ENCODE measurements around the gene NCAN. TPM values are rescaled to one million over a fixed set of nuclear protein-coding genes. Genes with fewer than 3 reads are reported as not detected.
A peak's percentile ranks its signal among the peaks of the same experiment; 100 is the strongest.

Gene NCAN
- total RNA-seq, 1 donor from 2014 or later: 0.14 TPM

DNA sequence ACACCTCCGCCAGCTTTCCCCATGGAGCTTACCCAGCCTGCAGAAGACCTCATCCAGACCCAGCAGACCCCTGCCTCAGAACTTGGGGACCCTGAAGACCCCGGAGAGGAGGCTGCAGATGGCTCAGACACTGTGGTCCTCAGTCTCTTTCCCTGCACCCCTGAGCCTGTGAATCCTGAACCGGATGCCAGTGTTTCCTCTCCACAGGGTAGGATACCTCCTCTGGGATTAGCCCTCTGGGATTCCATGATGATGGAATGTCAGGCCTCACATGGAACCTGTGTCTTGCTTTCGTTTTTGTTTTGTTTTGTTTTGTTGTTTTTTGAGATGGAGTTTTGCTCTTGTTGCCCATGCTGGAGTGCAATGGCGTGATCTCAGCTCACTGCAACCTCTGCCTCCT lies 17.8 kb upstream of the NCAN start:
- peaks cover 9% of the 10 kb centered on the region for H3K4me1 ChIP-seq (ENCODE audit: insufficient read depth, low read length)
- H3K27ac ChIP-seq (ENCODE audit: low read depth, low read length): no peak overlapping the region
- peaks cover 51% of the 10 kb centered on the region for H3K79me2 ChIP-seq (ENCODE audit: insufficient read depth, low read length)
- peak overlapping the region; percentile 80 for H3K4me3 ChIP-seq (ENCODE audit: insufficient read depth, low read depth, low read length)
- no peaks in the 10 kb centered on the region for H3K27me3 Mint-ChIP-seq (ENCODE audit: low read depth, unreplicated experiment)
- peak overlapping the region; percentile 97 for H3K4me3 Mint-ChIP-seq (ENCODE audit: unreplicated experiment)
- H4K20me1 ChIP-seq (ENCODE audit: insufficient read depth, low read length): peaks cover 39% of the 10 kb centered on the region
- peak overlapping the region; percentile 92 for H3K4me2 ChIP-seq (ENCODE audit: low read length)
- H3K36me3 ChIP-seq (ENCODE audit: insufficient read depth, low read length): peaks cover 4% of the 10 kb centered on the region
- H3K4me1 Mint-ChIP-seq (ENCODE audit: low read depth, unreplicated experiment): peaks cover 11% of the 10 kb centered on the region
- no peak overlapping the region for H3K27ac Mint-ChIP-seq (ENCODE audit: unreplicated experiment)
- H3K9me3 Mint-ChIP-seq (ENCODE audit: unreplicated experiment): no peaks in the 10 kb centered on the region
- TF ChIP-seq EZH2 (IDR thresholded peaks at IDR 0.05; ENCODE audit: insufficient read depth, low read length): no peak
- TF ChIP-seq, protein P1, sequence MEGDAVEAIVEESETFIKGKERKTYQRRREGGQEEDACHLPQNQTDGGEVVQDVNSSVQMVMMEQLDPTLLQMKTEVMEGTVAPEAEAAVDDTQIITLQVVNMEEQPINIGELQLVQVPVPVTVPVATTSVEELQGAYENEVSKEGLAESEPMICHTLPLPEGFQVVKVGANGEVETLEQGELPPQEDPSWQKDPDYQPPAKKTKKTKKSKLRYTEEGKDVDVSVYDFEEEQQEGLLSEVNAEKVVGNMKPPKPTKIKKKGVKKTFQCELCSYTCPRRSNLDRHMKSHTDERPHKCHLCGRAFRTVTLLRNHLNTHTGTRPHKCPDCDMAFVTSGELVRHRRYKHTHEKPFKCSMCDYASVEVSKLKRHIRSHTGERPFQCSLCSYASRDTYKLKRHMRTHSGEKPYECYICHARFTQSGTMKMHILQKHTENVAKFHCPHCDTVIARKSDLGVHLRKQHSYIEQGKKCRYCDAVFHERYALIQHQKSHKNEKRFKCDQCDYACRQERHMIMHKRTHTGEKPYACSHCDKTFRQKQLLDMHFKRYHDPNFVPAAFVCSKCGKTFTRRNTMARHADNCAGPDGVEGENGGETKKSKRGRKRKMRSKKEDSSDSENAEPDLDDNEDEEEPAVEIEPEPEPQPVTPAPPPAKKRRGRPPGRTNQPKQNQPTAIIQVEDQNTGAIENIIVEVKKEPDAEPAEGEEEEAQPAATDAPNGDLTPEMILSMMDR (IDR thresholded peaks at IDR 0.05; ENCODE audit: insufficient read depth, low read depth, low read length): no peak
- H3K9me3 ChIP-seq (ENCODE audit: insufficient read depth, low read depth, low read length): no peaks in the 10 kb centered on the region
- DNase-seq (ENCODE audit: low read depth) (no peak), FAIRE-seq (no peak)
- peaks cover 10% of the 10 kb centered on the region for H3K36me3 Mint-ChIP-seq (ENCODE audit: low read depth, unreplicated experiment)
- no peak overlapping the region for H2AFZ ChIP-seq (ENCODE audit: low read depth, low read length)
- no peaks in the 10 kb centered on the region for H3K27me3 ChIP-seq (ENCODE audit: insufficient read depth, low read length)
- H3K9ac ChIP-seq (ENCODE audit: low read length): no peak overlapping the region

DNA sequence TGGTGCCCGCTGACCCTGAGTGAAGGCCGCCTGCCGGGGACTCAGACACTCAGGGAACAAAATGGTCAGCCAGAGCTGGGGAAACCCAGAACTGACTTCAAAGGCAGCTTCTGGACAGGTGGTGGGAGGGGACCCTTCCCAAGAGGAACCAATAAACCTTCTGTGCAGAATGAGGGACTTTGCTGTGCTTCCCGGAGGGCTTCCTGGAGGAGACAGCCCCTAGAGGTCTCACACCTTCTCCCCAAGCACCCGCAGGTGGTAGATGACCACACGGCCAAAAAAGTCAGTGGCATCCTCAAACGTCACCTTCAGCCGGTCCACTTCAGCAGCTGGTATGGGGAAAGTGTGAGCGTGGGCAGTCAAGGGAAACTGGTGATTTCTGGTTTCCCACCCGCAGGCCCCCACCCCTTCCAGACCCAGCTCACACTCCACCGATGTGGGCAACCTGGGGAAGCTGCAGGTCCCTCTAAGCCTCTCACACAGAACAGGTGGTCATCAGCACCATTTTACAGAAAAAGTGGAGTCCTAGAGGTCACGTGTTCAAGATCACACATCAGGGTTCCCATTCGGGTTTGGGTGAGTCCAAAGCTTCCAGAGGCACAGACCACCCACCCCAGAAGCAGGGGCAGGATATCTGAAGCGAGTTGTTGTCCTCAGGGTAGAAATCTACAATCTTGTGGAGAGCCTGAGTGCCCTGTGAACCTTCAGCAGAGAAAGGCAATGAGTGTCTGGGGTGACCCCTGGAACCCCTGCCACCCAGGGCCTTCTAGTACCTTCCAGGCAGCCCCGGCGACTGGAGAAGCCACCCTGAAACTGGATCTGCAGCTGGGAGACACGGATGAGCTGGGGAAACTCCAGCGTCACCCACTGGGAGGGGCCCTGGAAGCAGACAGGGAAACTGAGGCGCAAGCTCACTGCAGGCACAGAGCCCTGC lies 9.8 kb upstream of the NCAN start:
- Mint-ChIP-seq H3K4me3 (ENCODE audit: unreplicated experiment) (peak overlapping the region; percentile 90), H3K9me3 (ENCODE audit: unreplicated experiment) (peaks cover 4% of the 10 kb centered on the region), H3K27me3 (ENCODE audit: low read depth, unreplicated experiment) (peaks cover 7% of the 10 kb centered on the region), H3K4me1 (ENCODE audit: low read depth, unreplicated experiment) (no peaks in the 10 kb centered on the region), H3K36me3 (ENCODE audit: low read depth, unreplicated experiment) (peaks cover 19% of the 10 kb centered on the region), H3K27ac (ENCODE audit: unreplicated experiment) (no peak overlapping the region)
- no peak overlapping the region for H3K27ac ChIP-seq (ENCODE audit: low read depth, low read length)
- H3K4me2 ChIP-seq (ENCODE audit: low read length): peak overlapping the region; percentile 87
- TF ChIP-seq EZH2 (IDR thresholded peaks at IDR 0.05; ENCODE audit: insufficient read depth, low read length): no peak
- TF ChIP-seq, protein P1 (IDR thresholded peaks at IDR 0.05; ENCODE audit: insufficient read depth, low read depth, low read length): no peak
- H3K9me3 ChIP-seq (ENCODE audit: insufficient read depth, low read depth, low read length): no peaks in the 10 kb centered on the region
- H3K4me3 ChIP-seq (ENCODE audit: insufficient read depth, low read depth, low read length): peak overlapping the region; percentile 66
- H2AFZ ChIP-seq (ENCODE audit: low read depth, low read length): no peak overlapping the region
- DNase-seq (ENCODE audit: low read depth) (no peak), FAIRE-seq (no peak)
- H4K20me1 ChIP-seq (ENCODE audit: insufficient read depth, low read length): peaks cover 16% of the 10 kb centered on the region
- peaks cover 4% of the 10 kb centered on the region for H3K36me3 ChIP-seq (ENCODE audit: insufficient read depth, low read length)
- peaks cover under 1% of the 10 kb centered on the region for H3K27me3 ChIP-seq (ENCODE audit: insufficient read depth, low read length)
- peaks cover 9% of the 10 kb centered on the region for H3K79me2 ChIP-seq (ENCODE audit: insufficient read depth, low read length)
- peaks cover 8% of the 10 kb centered on the region for H3K4me1 ChIP-seq (ENCODE audit: insufficient read depth, low read length)
- no peak overlapping the region for H3K9ac ChIP-seq (ENCODE audit: low read length)

DNA sequence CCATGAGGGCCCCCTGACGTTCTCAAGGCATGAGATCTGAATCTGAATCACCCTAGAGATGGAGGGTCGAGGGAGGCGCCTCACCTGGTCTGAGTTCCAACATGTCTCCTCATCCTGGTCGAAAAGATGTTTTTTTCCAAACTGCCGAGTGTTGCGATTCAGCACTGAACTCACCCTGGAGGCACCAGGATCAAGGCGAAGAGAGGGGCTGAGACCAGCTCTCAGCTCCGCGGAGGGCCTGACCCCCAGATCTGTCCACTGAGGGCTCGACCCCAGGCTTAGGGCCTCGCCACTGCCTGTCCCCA lies 9.1 kb upstream of the NCAN start:
- H3K4me3 ChIP-seq (ENCODE audit: insufficient read depth, low read depth, low read length): peak overlapping the region; percentile 66
- peak overlapping the region; percentile 87 for H3K4me2 ChIP-seq (ENCODE audit: low read length)
- FAIRE-seq (no peak), DNase-seq (ENCODE audit: low read depth) (no peak)
- H3K9me3 Mint-ChIP-seq (ENCODE audit: unreplicated experiment): peaks cover 6% of the 10 kb centered on the region
- H3K4me1 Mint-ChIP-seq (ENCODE audit: low read depth, unreplicated experiment): no peaks in the 10 kb centered on the region
- peak overlapping the region; percentile 66 for H3K27ac Mint-ChIP-seq (ENCODE audit: unreplicated experiment)
- peak overlapping the region; percentile 36 for H3K27ac ChIP-seq (ENCODE audit: low read depth, low read length)
- H3K27me3 ChIP-seq (ENCODE audit: insufficient read depth, low read length): peaks cover 4% of the 10 kb centered on the region
- no peak for TF ChIP-seq EZH2 (IDR thresholded peaks at IDR 0.05; ENCODE audit: insufficient read depth, low read length)
- TF ChIP-seq, protein P1 (IDR thresholded peaks at IDR 0.05; ENCODE audit: insufficient read depth, low read depth, low read length): no peak
- H3K36me3 Mint-ChIP-seq (ENCODE audit: low read depth, unreplicated experiment): peaks cover 20% of the 10 kb centered on the region
- peaks cover 6% of the 10 kb centered on the region for H3K79me2 ChIP-seq (ENCODE audit: insufficient read depth, low read length)
- peaks cover 12% of the 10 kb centered on the region for H4K20me1 ChIP-seq (ENCODE audit: insufficient read depth, low read length)
- H3K4me1 ChIP-seq (ENCODE audit: insufficient read depth, low read length): peaks cover 8% of the 10 kb centered on the region
- peaks cover 4% of the 10 kb centered on the region for H3K36me3 ChIP-seq (ENCODE audit: insufficient read depth, low read length)
- peak overlapping the region; percentile 71 for H3K9ac ChIP-seq (ENCODE audit: low read length)
- peak overlapping the region; percentile 76 for H2AFZ ChIP-seq (ENCODE audit: low read depth, low read length)
- H3K9me3 ChIP-seq (ENCODE audit: insufficient read depth, low read depth, low read length): no peaks in the 10 kb centered on the region
- peak overlapping the region; percentile 90 for H3K4me3 Mint-ChIP-seq (ENCODE audit: unreplicated experiment)
- H3K27me3 Mint-ChIP-seq (ENCODE audit: low read depth, unreplicated experiment): peaks cover 14% of the 10 kb centered on the region

Data from astrocyte (in vitro differentiated cells and primary cell).